AG04450 (cell line): ENCODE data around the gene TCN1. TPM values are rescaled to one million over a fixed set of nuclear protein-coding genes. Genes with fewer than 3 reads are reported as not detected.
"Not testable (repeated sequence)": the region's sequence is repeated elsewhere in the genome, so short reads cannot be mapped to it uniquely, and the experiment has no call there.

Source experiments
- CTCF ChIA-PET: fragments of 300-600, 350-600 bp; formaldehyde crosslinking; extraction: SDS; loops from one replicate; lab custom pipeline; 2022; ENCODE audit warnings: antibody characterized with exemption, inconsistent platforms; lab: Charles Lee
- POLR2A ChIA-PET: fragments of 350-600 bp; formaldehyde crosslinking; extraction: SDS; loops from one replicate; lab custom pipeline; 2021; ENCODE audit warnings: antibody characterized with exemption, inconsistent platforms; lab: Yijun Ruan, JAX
- DNase-seq: peaks from one replicate; pipeline ENCODE4 v3.0.0-alpha.2; 2011; ENCODE audit warnings: low read depth, low spot score
- H3K27ac ChIP-seq: one replicate; pipeline ENCODE4 v1.5.1; 2012; ENCODE audit warnings: low read depth, low read length, control low read depth
- H3K27me3 ChIP-seq: one replicate; pipeline ENCODE4 v1.6.0; 2012; ENCODE audit warnings: low read length; ENCODE audit not compliant: control insufficient read depth, insufficient read depth
- H3K4me3 ChIP-seq: 2 replicates; pipeline ENCODE4 v1.5.1; 2011; ENCODE audit warnings: mild to moderate bottlenecking, low read depth, low read length, control low read depth
- H3K9me3 ChIP-seq: 2 replicates; pipeline ENCODE4 v1.5.1; 2012; ENCODE audit warnings: low read length; ENCODE audit not compliant: control insufficient read depth, insufficient read depth
- polyA plus RNA-seq: library from polyadenylated mRNA; depleted of rRNA; stranded (reverse); fragments of >200 nt; gene quantifications from 2 replicates; pipeline ENCODE4 v1.2.3, GENCODE V29; 2011
- TF ChIP-seq, protein P1 (sequence below): IDR thresholded peaks from 2 replicates; pipeline ENCODE4 v1.5.1; 2011; ENCODE audit warnings: low read depth, low read length, control low read depth, inconsistent platforms

Gene TCN1
- polyA plus RNA-seq, 1 experiment, result not detected

DNA sequence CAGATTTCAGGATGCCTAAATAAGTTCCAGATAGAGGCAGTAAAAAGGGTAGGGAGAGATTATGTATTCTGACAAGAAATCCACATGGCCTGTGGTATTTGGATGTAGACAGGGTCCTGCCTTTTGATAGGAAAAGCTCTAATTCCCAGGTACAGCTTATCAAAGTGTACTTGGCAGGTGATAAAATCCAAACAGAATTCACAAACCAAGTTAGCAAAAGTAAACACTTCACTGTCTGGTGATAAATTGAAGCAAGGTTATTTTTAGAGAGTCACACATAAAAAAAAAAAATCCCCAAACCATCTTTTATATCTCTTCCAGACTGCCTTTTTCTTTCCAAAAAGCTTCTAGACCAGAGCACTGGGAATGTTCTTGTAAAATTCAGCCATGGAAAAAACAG lies 26.7 kb downstream of the TCN1 start:
- H3K27me3 ChIP-seq, result no peaks in the 10 kb centered on the region
- H3K27ac ChIP-seq, result no peak overlapping the region
- no peaks in the 10 kb centered on the region for H3K9me3 ChIP-seq
- TF ChIP-seq, protein P1, sequence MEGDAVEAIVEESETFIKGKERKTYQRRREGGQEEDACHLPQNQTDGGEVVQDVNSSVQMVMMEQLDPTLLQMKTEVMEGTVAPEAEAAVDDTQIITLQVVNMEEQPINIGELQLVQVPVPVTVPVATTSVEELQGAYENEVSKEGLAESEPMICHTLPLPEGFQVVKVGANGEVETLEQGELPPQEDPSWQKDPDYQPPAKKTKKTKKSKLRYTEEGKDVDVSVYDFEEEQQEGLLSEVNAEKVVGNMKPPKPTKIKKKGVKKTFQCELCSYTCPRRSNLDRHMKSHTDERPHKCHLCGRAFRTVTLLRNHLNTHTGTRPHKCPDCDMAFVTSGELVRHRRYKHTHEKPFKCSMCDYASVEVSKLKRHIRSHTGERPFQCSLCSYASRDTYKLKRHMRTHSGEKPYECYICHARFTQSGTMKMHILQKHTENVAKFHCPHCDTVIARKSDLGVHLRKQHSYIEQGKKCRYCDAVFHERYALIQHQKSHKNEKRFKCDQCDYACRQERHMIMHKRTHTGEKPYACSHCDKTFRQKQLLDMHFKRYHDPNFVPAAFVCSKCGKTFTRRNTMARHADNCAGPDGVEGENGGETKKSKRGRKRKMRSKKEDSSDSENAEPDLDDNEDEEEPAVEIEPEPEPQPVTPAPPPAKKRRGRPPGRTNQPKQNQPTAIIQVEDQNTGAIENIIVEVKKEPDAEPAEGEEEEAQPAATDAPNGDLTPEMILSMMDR, result no peak
- ChIA-PET POLR2A (no interaction called here), CTCF (no interaction called here)
- no peak for DNase-seq
- no peak overlapping the region for H3K4me3 ChIP-seq

DNA sequence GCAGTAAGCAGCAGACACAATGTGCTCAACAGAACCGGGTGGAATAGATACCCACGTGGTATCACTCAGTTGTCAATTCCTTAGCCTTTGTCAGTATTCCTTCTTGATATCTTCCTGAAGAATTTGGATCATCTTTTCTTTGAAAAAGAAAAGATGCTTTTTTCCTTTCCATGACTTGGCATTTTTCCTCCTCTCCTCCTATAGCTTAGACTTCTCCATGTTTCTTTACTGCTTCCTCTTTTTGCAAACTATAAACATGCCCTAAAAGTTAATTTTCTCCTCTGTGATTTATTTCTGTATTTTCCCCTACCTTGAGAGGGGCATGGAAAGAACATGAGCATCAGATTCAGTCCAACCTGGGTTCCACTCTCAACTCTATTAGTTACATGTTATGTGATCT lies 32.7 kb downstream of the TCN1 start:
- H3K4me3 ChIP-seq, result no peak overlapping the region
- TF ChIP-seq, protein P1, result no peak
- DNase-seq, result no peak
- CTCF ChIA-PET, result no interaction called here
- no peaks in the 10 kb centered on the region for H3K27me3 ChIP-seq
- POLR2A ChIA-PET, result no interaction called here
- H3K27ac ChIP-seq, result no peak overlapping the region
- no peaks in the 10 kb centered on the region for H3K9me3 ChIP-seq

DNA sequence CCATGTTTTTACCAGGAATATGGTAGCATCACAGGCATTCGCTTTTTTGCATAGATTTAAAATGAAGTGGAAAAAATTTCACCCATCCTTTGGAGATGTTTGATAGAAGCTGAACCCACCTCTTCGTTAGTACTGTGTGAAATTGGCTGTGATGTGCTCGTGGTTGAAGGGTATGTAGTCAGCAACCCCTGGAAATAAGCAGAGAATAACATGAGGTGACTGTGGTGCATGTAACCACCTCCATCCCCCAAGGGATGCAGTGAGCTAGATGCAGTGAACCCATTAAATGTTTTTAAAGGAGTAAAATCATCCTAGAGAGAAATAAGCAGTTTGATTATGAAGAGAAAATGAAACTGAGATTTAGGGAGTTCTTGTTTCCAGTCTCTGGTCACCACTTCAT lies 36.9 kb downstream of the TCN1 start:
- no peaks in the 10 kb centered on the region for H3K27me3 ChIP-seq
- POLR2A ChIA-PET, result no interaction called here
- CTCF ChIA-PET, result interaction anchor here (0.7 kb wide), 1 partner anchor 72 kb away, joined by 5 read pairs; no protein-coding TSS in a partner anchor

DNA sequence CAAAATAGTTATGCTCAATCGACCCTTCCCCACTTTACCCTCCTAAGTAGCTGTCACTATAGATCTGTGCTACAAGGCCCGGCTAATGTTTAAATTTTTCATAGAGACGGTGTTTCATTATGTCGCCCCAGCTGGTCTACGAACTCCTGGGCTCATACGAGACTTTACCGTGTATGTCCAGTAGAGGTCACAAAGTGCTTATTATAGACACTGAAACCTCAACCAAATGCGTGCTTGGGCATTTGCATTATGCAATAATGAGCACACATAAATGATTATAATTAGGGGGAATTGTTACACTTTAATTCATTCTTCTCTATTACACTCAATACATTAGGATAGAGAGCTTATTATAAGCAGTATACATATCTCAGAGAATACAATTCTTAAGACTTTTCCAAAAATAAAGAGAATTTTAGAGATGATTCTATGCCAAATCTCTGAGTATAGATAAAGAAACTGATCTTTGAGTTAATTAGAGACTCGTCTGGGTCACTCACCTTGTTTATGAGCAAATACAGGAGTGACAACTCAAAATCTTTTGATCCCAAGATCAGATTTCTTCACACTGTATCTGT lies 43.2 kb downstream of the TCN1 start:
- ChIA-PET CTCF (interaction anchor here (0.7 to 1.3 kb wide), 5 partner anchors 9 to 940 kb away, joined by 3 to 13 read pairs (median 3); no protein-coding TSS in a partner anchor), POLR2A (no interaction called here)
- Histone ChIP-seq H3K9me3 (no peaks in the 10 kb centered on the region), H3K4me3 (no peak overlapping the region), H3K27ac (no peak overlapping the region), H3K27me3 (peaks cover 2% of the 10 kb centered on the region)
- TF ChIP-seq, protein P1, result peak; percentile 57
- DNase-seq, result peak; percentile 13

More for the DNA sequence above, 36.9 kb downstream of the TCN1 start:
- TF ChIP-seq, protein P1, result no peak
- H3K4me3 ChIP-seq, result no peak overlapping the region
- no peak overlapping the region for H3K27ac ChIP-seq
- DNase-seq, result no peak
- no peaks in the 10 kb centered on the region for H3K9me3 ChIP-seq

DNA sequence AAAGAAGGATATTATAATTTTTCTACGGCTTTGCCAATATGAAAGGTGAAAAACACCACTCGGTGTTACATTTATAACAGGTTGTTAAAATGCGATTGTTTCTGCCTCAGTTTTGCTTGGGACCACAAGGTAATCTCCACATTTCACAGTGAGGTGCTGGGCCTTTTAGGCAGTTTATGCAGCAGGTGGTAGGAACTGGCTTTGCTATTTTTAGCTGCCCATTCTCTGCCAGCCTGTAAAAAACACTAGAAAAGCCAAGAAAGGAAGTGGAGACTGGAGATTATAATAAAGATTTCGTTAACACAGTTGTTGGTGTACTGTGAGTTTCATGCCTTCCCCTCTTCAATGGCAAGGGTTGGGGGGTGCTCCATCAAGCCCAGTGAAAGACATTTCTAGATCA lies 47.7 kb downstream of the TCN1 start:
- POLR2A ChIA-PET, result no interaction called here
- H3K27ac ChIP-seq, result no peak overlapping the region
- TF ChIP-seq, protein P1, result no peak

DNA sequence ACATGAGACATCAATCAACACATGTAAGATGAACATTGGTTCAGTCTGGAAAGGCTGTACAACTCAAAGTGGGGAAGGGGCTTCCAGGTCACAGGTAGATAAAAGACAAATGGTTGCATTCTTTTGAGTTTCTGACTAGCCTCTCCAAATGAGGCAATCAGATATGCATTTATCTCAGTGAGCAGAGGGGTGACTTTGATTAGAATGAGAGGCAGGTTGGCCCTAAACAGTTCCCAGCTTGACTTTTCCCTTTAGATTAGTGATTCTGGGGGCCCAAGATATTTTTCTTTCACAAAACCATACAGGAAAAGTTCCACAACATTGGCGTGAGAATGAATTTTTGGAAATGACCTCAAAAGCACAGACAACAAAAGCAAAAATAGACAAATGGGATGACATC lies 49.9 kb downstream of the TCN1 start:
- CTCF ChIA-PET, H3K27me3 ChIP-seq, H3K4me3 ChIP-seq, H3K9me3 ChIP-seq, DNase-seq, H3K27ac ChIP-seq, POLR2A ChIA-PET: not testable (repeated sequence)

More for the DNA sequence above, 47.7 kb downstream of the TCN1 start:
- Histone ChIP-seq H3K4me3 (no peak overlapping the region), H3K27me3 (peaks cover 2% of the 10 kb centered on the region), H3K9me3 (no peaks in the 10 kb centered on the region)
- CTCF ChIA-PET, result no interaction called here
- DNase-seq, result no peak
